Left ventricle myocardium superior (tissue), 1 donor: ENCODE data around the gene KISS1R. TPM values are rescaled to one million over a fixed set of nuclear protein-coding genes. Genes with fewer than 3 reads are reported as not detected.

Experiments
- ATAC-seq: fragments of 200-7000 bp; cut with Tn5 transposase; one replicate; pipeline ENCODE4 v1.9.1; 2020; ENCODE audit warnings: mild to moderate bottlenecking, moderate library complexity
- DNase-seq: peaks from one replicate; pipeline ENCODE4 v3.0.0-alpha.2; 2020
- intact Hi-C: fragments of 100-400 bp; cut with micrococcal nuclease; formaldehyde crosslinking; loops from one replicate; pipeline ENCODE4 v1.11.0; 2022
- total RNA-seq: library from RNA; stranded (reverse); fragmentation: NEBNext Ultra II Directional; extraction: Animal tissue kit (Norgen Biotek cat#: 25700); gene quantifications from one replicate; pipeline ENCODE4 v1.2.1, GENCODE V29; 2021
- donor health status: DM: no; HTN: yes; CAD: no; lungs with severe emphysema.

KISS1R gene
- total RNA-seq, 1 donor from 2014 or later: not detected

GRCh38 chr19:916645-917322, 349 bp upstream of the KISS1R start:
- ATAC-seq (no peak), DNase-seq (no peak)
- intact Hi-C loops: no loop called here

DNA sequence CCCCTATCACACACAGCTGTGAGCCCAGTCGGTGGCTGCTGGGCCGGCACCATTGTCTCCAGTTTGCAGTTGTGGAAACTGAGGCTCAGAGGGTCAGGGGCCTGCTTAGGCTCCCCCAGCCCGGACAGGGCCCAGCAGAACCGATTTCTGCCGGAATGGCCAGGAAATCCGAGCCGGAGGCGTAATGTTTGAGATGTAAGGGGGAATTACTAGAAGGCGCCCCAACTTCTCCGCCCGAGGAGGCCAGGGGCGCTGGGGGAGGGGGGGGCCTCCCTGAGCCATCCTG, 962 bp downstream of the KISS1R start:
- intact Hi-C loops: no loop called here
- ATAC-seq (no peak), DNase-seq (no peak)

GRCh38 chr19:918481-919198, 1.5 kb downstream of the KISS1R start:
- intact Hi-C loops: no loop called here
- no peak for DNase-seq
- no peak for ATAC-seq

GRCh38 chr19:919199-920050, 2.3 kb downstream of the KISS1R start:
- intact Hi-C loops: loop anchor here (5.0 kb wide), 1 partner anchor 63 kb away; the partner anchor contains the start of gene WDR18
- ATAC-seq (no peak), DNase-seq (no peak)

- intact Hi-C loops: loop anchor here (5.0 kb wide), 1 partner anchor 62 kb away; the partner anchor contains the start of gene WDR18
- DNase-seq (no peak), ATAC-seq (no peak)
Measured at GRCh38 chr19:920051-920864, 3.1 kb downstream of the KISS1R start.

DNA sequence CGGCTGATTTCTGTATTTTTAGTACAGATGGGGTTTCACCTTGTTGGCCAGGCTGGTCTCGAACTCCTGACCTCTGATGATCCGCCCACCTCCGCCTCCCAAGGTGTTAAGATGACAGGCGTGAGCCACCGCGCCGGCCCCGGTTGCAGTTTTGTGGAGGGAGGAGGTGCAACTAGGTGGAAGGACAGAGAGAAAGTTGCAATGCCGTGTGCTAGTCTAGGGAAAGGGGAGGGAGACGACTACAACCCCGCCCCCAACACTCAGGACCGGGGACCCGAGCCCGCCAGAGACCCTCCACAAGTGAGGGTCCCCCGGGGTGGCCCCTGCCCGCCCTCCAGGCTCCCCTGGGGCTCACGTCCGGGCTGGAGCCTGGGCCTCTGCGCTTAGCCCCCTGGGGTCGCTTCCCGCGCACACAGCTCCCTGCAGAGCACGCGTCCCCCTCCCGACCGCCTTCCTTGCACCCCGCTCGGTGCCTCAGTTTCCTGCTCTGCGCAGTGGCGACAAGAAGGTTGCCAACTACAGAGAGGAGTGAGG, 7.5 kb downstream of the KISS1R start:
- ATAC-seq (no peak), DNase-seq (no peak)
- intact Hi-C loops: loop anchor here (5.0 kb wide), 1 partner anchor 58 kb away; the partner anchor contains the start of gene WDR18

DNA sequence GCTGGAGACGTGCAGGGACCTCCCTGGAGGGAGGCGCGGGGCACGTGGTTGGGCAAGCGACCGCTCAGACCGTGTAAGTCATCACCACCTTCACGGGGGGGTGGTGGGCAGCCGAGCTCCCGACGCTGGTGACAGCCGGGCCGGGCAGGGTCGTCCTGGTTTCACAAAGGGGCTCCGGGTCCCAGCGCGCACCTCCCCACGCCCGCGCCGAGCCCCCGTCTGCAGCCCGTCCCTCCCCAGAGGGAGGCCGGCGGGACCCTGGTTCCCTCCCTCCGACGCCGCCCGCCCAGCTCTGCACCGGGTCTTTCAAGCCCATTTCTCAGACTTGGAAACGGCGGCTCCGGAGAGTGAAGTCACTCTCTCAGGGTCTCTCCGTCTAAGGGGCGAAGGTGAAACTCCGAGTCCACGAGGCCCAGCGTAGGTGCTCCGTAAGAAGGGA, 8.0 kb downstream of the KISS1R start:
- intact Hi-C loops: no loop called here
- ATAC-seq: peak; percentile 64
- DNase-seq: peak; percentile 63

GRCh38 chr19:925526-926322, 8.6 kb downstream of the KISS1R start, which contains the start of gene ARID3A:
TSS of gene ARID3A (plus strand) at chr19:926035. CDS start at chr19:929529, 3,494 bp downstream.
- DNase-seq (peak; percentile 88), ATAC-seq (peak; percentile 82)
- intact Hi-C loops: no loop called here

GRCh38 chr19:926323-926588, 9.1 kb downstream of the KISS1R start:
- DNase-seq: no peak
- intact Hi-C loops: no loop called here
- ATAC-seq: no peak

GRCh38 chr19:926589-927350, 9.6 kb downstream of the KISS1R start:
- ATAC-seq (peak; percentile 26), DNase-seq (peak; percentile 78)
- intact Hi-C loops: no loop called here

GRCh38 chr19:927351-927779, 10.2 kb downstream of the KISS1R start:
- intact Hi-C loops: no loop called here
- DNase-seq: peak; percentile 56

GRCh38 chr19:927780-928401, 10.8 kb downstream of the KISS1R start:
- DNase-seq: no peak
- no peak for ATAC-seq
- intact Hi-C loops: no loop called here

More at GRCh38 chr19:927351-927779, 10.2 kb downstream of the KISS1R start:
- ATAC-seq: no peak

DNA sequence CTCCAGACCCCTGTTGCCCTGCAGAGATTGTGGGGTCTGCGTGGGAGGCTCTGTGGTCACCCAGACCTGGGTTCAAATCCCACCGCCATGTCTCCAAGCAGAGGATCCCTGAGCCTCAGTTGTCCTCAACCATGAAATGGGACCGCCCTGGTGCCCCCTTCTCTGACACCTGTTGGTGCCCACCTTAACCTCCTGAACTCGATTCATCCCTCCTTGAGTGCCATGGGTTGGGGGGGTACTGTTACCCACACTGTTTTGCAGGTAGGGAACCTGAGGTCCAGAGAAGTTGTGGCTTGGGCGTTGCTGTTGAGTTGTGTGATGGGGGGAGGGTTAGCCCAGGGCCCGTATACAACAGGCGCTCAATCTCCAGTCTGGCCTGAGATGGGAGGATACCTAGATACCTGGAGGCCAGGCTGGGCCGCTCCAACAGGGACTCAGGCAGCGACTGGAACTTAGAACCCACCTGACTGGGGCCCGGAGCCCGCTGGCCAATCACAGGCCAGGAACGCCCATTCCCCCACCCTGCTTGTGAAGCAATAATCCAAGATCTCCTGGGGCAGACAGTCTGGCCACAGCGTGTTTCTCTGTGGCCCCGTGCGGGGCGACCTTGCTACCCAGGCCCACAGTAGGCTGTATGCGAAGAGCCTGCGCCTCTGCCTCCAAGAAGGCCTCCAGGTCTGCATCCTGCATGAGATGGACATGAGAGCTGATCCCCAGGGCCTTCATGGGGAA, 11.5 kb downstream of the KISS1R start:
- ATAC-seq (no peak), DNase-seq (no peak)
- intact Hi-C loops: no loop called here

- intact Hi-C loops: no loop called here
- ATAC-seq (no peak), DNase-seq (no peak)
Measured at GRCh38 chr19:929203-929890, 12.2 kb downstream of the KISS1R start.

DNA sequence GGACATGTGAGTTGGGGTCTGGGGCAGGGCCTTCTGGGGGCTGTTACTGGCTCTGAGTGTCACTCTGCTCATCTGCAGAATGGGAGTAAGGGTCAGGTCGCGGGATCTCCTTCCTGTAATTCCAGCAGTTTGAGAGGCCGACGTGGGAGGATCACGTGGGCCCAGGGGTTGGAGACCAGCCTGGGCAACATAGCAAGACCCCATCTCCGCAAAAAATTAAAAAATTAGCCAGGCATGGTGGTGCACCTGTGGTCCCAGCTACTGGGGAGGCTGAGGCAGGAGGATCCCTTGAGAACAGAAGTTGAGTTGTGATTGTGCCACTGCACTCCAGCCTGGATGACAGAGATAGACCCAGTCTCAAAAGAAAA, 12.7 kb downstream of the KISS1R start:
- intact Hi-C loops: no loop called here
- DNase-seq (no peak), ATAC-seq (no peak)
